ENCODE results near the gene ZDHHC1. TPM values are rescaled to one million over a fixed set of nuclear protein-coding genes. Genes with fewer than 3 reads are reported as not detected.

Gene ZDHHC1
- total RNA-seq, 1 donor: 0.63 TPM

- Histone ChIP-seq H3K9me3 (ENCODE audit: low read depth, low read length) (no peaks in the 10 kb centered on the region), H3K4me3 (ENCODE audit: low read length) (no peak overlapping the region), H3K27me3 (ENCODE audit: insufficient read depth, low read length) (peaks cover 33% of the 10 kb centered on the region), H3K4me1 (ENCODE audit: insufficient read depth, low read length) (peaks cover 16% of the 10 kb centered on the region)
Observed at GRCh38 chr16:67429799-67430503, 13.7 kb upstream of the ZDHHC1 start.

- peaks cover 40% of the 10 kb centered on the region for H3K27me3 ChIP-seq (ENCODE audit: insufficient read depth, low read length)
- no peak overlapping the region for H3K4me3 ChIP-seq (ENCODE audit: low read length)
- no peaks in the 10 kb centered on the region for H3K9me3 ChIP-seq (ENCODE audit: low read depth, low read length)
- H3K4me1 ChIP-seq (ENCODE audit: insufficient read depth, low read length): peaks cover 15% of the 10 kb centered on the region
Observed at GRCh38 chr16:67429053-67429798, 12.9 kb upstream of the ZDHHC1 start.

- peaks cover 40% of the 10 kb centered on the region for H3K27me3 ChIP-seq (ENCODE audit: insufficient read depth, low read length)
- peaks cover 15% of the 10 kb centered on the region for H3K4me1 ChIP-seq (ENCODE audit: insufficient read depth, low read length)
- no peaks in the 10 kb centered on the region for H3K9me3 ChIP-seq (ENCODE audit: low read depth, low read length)
- no peak overlapping the region for H3K4me3 ChIP-seq (ENCODE audit: low read length)
Observed at GRCh38 chr16:67428146-67428731, 12.0 kb upstream of the ZDHHC1 start.

- peaks cover 14% of the 10 kb centered on the region for H3K4me1 ChIP-seq (ENCODE audit: insufficient read depth, low read length)
- no peak overlapping the region for H3K4me3 ChIP-seq (ENCODE audit: low read length)
- no peaks in the 10 kb centered on the region for H3K9me3 ChIP-seq (ENCODE audit: low read depth, low read length)
- peaks cover 37% of the 10 kb centered on the region for H3K27me3 ChIP-seq (ENCODE audit: insufficient read depth, low read length)
Observed at GRCh38 chr16:67426950-67427349, 10.7 kb upstream of the ZDHHC1 start.

- H3K4me1 ChIP-seq (ENCODE audit: insufficient read depth, low read length): peaks cover 7% of the 10 kb centered on the region
- no peaks in the 10 kb centered on the region for H3K9me3 ChIP-seq (ENCODE audit: low read depth, low read length)
- peaks cover 32% of the 10 kb centered on the region for H3K27me3 ChIP-seq (ENCODE audit: insufficient read depth, low read length)
- no peak overlapping the region for H3K4me3 ChIP-seq (ENCODE audit: low read length)
Observed at GRCh38 chr16:67426022-67426421, 9.7 kb upstream of the ZDHHC1 start.

DNA sequence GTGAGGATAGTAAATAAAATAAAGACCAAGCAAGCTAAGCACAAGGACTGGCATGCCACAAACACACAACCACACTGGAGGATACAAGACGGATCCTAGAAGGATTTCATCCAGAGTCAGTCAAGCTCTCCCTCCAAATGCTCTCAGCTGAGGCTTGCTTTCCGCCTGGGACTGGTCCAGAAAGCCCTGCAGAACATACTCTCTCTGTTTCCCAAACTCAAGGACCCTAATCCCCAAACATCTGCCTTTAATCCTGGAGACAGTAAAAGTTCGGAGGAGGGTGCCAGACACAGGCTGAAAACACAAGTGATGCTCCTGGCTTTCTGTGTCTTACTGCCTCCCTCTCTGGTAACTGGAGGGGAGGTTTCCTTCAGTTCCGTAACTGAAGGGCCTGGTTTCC lies 9.3 kb upstream of the ZDHHC1 start:
- Histone ChIP-seq H3K27me3 (ENCODE audit: insufficient read depth, low read length) (peaks cover 32% of the 10 kb centered on the region), H3K4me3 (ENCODE audit: low read length) (no peak overlapping the region), H3K4me1 (ENCODE audit: insufficient read depth, low read length) (peaks cover 6% of the 10 kb centered on the region), H3K9me3 (ENCODE audit: low read depth, low read length) (no peaks in the 10 kb centered on the region)

- Histone ChIP-seq H3K9me3 (ENCODE audit: low read depth, low read length) (no peaks in the 10 kb centered on the region), H3K27me3 (ENCODE audit: insufficient read depth, low read length) (peaks cover 29% of the 10 kb centered on the region), H3K4me1 (ENCODE audit: insufficient read depth, low read length) (peaks cover under 1% of the 10 kb centered on the region), H3K4me3 (ENCODE audit: low read length) (no peak overlapping the region)
Observed at GRCh38 chr16:67425061-67425460, 8.8 kb upstream of the ZDHHC1 start.

- no peak overlapping the region for H3K4me3 ChIP-seq (ENCODE audit: low read length)
- H3K27me3 ChIP-seq (ENCODE audit: insufficient read depth, low read length): peaks cover 21% of the 10 kb centered on the region
- no peaks in the 10 kb centered on the region for H3K9me3 ChIP-seq (ENCODE audit: low read depth, low read length)
- H3K4me1 ChIP-seq (ENCODE audit: insufficient read depth, low read length): no peaks in the 10 kb centered on the region
Observed at GRCh38 chr16:67424261-67424615, 8.0 kb upstream of the ZDHHC1 start.

GRCh38 chr16:67423611-67424260 lies 7.5 kb upstream of the ZDHHC1 start:
- H3K9me3 ChIP-seq (ENCODE audit: low read depth, low read length): no peaks in the 10 kb centered on the region
- H3K4me3 ChIP-seq (ENCODE audit: low read length): no peak overlapping the region
- no peaks in the 10 kb centered on the region for H3K4me1 ChIP-seq (ENCODE audit: insufficient read depth, low read length)
- peaks cover 16% of the 10 kb centered on the region for H3K27me3 ChIP-seq (ENCODE audit: insufficient read depth, low read length)

DNA sequence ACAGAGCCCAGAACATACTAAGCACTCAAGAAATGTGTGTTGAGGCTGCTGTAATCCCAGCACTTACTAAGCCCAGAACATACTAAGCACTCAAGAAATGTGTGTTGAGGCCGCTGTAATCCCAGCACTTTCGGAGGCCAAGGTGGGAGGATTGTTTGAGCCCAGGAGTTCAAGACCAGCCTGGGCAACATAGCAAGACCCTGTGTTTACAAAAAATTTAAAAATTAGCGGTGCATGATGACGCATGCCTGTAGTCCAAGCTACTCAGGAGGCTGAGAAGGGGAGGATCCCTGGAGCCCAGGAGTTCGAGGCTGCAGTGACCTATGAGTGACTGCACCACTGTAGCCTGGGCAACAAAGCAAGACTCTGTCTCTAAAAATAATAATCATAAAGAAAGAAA lies 6.7 kb upstream of the ZDHHC1 start:
- H3K4me3 ChIP-seq (ENCODE audit: low read length): no peak overlapping the region
- peaks cover 11% of the 10 kb centered on the region for H3K27me3 ChIP-seq (ENCODE audit: insufficient read depth, low read length)
- H3K9me3 ChIP-seq (ENCODE audit: low read depth, low read length): no peaks in the 10 kb centered on the region
- no peaks in the 10 kb centered on the region for H3K4me1 ChIP-seq (ENCODE audit: insufficient read depth, low read length)

DNA sequence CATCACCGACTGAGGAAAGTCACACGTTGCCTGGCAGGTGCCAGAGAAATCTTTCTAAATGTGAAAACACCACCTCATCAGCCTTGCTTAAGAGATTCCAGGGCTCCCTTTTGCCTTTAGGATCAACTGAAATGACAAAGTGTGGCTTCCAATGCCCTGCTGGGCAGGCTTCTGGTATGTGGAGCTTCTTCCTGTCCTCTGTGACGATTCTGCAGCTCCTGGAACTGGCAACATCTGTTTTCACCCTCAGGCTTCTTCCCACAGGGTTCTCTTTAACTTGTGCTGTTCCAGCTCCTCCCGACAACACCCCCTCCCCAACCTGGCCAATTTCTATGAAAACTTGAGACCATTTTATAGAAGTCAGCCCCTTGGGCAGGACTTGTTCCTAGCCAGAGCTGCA lies 4.8 kb upstream of the ZDHHC1 start:
- H3K4me3 ChIP-seq (ENCODE audit: low read length): no peak overlapping the region
- peaks cover 16% of the 10 kb centered on the region for H3K27me3 ChIP-seq (ENCODE audit: insufficient read depth, low read length)

GRCh38 chr16:67419931-67420330 lies 3.7 kb upstream of the ZDHHC1 start:
- Histone ChIP-seq H3K9me3 (ENCODE audit: low read depth, low read length) (no peaks in the 10 kb centered on the region), H3K27me3 (ENCODE audit: insufficient read depth, low read length) (peaks cover 11% of the 10 kb centered on the region)

More for the DNA sequence above, 4.8 kb upstream of the ZDHHC1 start:
- H3K4me1 ChIP-seq (ENCODE audit: insufficient read depth, low read length): peaks cover 7% of the 10 kb centered on the region
- H3K9me3 ChIP-seq (ENCODE audit: low read depth, low read length): no peaks in the 10 kb centered on the region

DNA sequence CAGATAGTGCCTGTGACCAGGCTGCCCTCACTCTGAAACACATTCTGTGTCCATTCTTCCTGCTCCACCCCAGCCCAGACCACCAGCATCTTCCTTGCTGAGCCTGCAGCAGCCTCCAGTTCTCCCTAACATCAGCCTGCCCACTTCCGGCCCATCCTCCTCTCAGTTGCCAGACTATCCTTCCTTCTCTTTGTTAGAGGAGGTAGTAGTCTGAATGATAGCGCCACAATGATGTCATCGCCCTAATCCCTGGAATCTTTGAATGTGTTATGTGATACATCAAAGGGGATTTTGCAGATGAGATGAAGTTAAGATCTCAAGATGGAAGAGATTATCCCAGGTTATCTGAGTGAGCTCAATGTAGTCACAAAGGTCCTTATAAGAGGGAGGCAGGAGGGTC lies 3.2 kb upstream of the ZDHHC1 start:
- Histone ChIP-seq H3K9me3 (ENCODE audit: low read depth, low read length) (no peaks in the 10 kb centered on the region), H3K27me3 (ENCODE audit: insufficient read depth, low read length) (peaks cover 7% of the 10 kb centered on the region), H3K4me3 (ENCODE audit: low read length) (no peak overlapping the region), H3K4me1 (ENCODE audit: insufficient read depth, low read length) (peaks cover 12% of the 10 kb centered on the region)

More at GRCh38 chr16:67419931-67420330, 3.7 kb upstream of the ZDHHC1 start:
- H3K4me1 ChIP-seq (ENCODE audit: insufficient read depth, low read length): peaks cover 12% of the 10 kb centered on the region
- H3K4me3 ChIP-seq (ENCODE audit: low read length): no peak overlapping the region

- H3K4me1 ChIP-seq (ENCODE audit: insufficient read depth, low read length): peaks cover 12% of the 10 kb centered on the region
- H3K4me3 ChIP-seq (ENCODE audit: low read length): no peak overlapping the region
- no peaks in the 10 kb centered on the region for H3K9me3 ChIP-seq (ENCODE audit: low read depth, low read length)
- H3K27me3 ChIP-seq (ENCODE audit: insufficient read depth, low read length): peaks cover 4% of the 10 kb centered on the region
Observed at GRCh38 chr16:67417333-67418061, 1.2 kb upstream of the ZDHHC1 start.
